ENCODE measurements around the gene NDUFA7. TPM values are rescaled to one million over a fixed set of nuclear protein-coding genes. Genes with fewer than 3 reads are reported as not detected.

NDUFA7 gene
- polyA plus RNA-seq, 3 donors, result 49.9 to 153 (median 133) TPM

DNA sequence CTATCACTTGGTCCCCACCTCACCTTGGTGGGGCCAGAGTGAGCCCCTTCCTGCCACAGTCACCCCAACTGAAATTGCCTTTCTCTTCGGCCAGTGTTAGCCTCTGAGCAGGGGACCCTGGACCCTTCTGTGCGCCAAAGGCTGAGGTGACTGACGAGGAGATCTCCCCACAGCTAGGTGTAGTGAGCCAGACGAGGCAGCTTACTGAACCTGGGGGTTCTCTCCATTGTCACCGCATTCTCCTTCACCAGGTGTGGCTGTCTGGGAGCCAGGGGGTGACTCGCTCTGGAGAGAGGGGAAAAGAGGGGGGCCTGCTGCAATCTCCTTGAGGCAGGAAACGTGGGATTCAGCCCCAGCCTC, 1.4 kb upstream of the NDUFA7 start:
- H3K4me3 ChIP-seq (replicated peaks in 1 of 3; ENCODE audit: low read depth in 2 of 3, low read length in 3 of 3), result peak overlapping the region in 1 of 3 experiments; percentile 90
- H3K9me3 ChIP-seq (replicated peaks in 1 of 2; ENCODE audit: control insufficient read depth in 1 of 2, insufficient read depth in 1 of 2, low read length in 2 of 2), result peaks cover 0 to 3% of the 10 kb centered on the region in 2 donors
- WGBS (ENCODE audit: insufficient coverage), result 95% methylated on average over 3 of the region's 7 CpGs
- H3K27me3 ChIP-seq (ENCODE audit: control insufficient read depth in 2 of 2, insufficient read depth in 2 of 2, low read length in 2 of 2), result no peaks in the 10 kb centered on the region
- H2AFZ ChIP-seq (ENCODE audit: insufficient read depth, low read depth, low read length, poor library complexity, severe bottlenecking), result no peak overlapping the region
- intact Hi-C loops (cut with micrococcal nuclease), result loop anchor here in 1 of 2 donors (5.0 kb wide), 1 partner anchor 55 kb away; no protein-coding TSS in a partner anchor
- Mint-ChIP-seq H3K27me3 (ENCODE audit: low read depth in 3 of 3) (peaks cover 6 to 17% (median 11%) of the 10 kb centered on the region in 3 donors), H3K36me3 (peaks cover 12 to 24% of the 10 kb centered on the region in 2 donors), H3K4me3 (peak overlapping the region; percentile 98 to 99), H3K9me3 (peaks cover 0 to 14% (median 8%) of the 10 kb centered on the region in 7 donors), H3K27ac (peak overlapping the region in 2 of 7 donors; percentile 31 to 97), H3K4me1 (peaks cover 28% of the 10 kb centered on the region)
- peak overlapping the region; percentile 94 for H3K4me2 ChIP-seq (replicated peaks; ENCODE audit: extremely low read depth, low read length, poor library complexity, severe bottlenecking)
- H3K9ac ChIP-seq (ENCODE audit: insufficient read depth, low read length, poor library complexity, severe bottlenecking), result peak overlapping the region; percentile 97
- TF ChIP-seq, protein P1, sequence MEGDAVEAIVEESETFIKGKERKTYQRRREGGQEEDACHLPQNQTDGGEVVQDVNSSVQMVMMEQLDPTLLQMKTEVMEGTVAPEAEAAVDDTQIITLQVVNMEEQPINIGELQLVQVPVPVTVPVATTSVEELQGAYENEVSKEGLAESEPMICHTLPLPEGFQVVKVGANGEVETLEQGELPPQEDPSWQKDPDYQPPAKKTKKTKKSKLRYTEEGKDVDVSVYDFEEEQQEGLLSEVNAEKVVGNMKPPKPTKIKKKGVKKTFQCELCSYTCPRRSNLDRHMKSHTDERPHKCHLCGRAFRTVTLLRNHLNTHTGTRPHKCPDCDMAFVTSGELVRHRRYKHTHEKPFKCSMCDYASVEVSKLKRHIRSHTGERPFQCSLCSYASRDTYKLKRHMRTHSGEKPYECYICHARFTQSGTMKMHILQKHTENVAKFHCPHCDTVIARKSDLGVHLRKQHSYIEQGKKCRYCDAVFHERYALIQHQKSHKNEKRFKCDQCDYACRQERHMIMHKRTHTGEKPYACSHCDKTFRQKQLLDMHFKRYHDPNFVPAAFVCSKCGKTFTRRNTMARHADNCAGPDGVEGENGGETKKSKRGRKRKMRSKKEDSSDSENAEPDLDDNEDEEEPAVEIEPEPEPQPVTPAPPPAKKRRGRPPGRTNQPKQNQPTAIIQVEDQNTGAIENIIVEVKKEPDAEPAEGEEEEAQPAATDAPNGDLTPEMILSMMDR (IDR thresholded peaks at IDR 0.05), result no peak
- no peak for DNase-seq
- peak overlapping the region in 1 of 2 donors; percentile 21 for H3K27ac ChIP-seq (ENCODE audit: low read depth in 1 of 2, low read length in 2 of 2)
- peaks cover 10 to 17% of the 10 kb centered on the region in 2 donors for H3K36me3 ChIP-seq (replicated peaks in 1 of 2; ENCODE audit: control insufficient read depth in 1 of 2, insufficient read depth in 2 of 2, low read length in 2 of 2)
- H3K4me1 ChIP-seq (ENCODE audit: control insufficient read depth in 1 of 2, insufficient read depth in 2 of 2, low read length in 2 of 2), result peaks cover 20 to 26% of the 10 kb centered on the region in 2 donors
- H3K79me2 ChIP-seq (ENCODE audit: insufficient read depth, low read length), result peaks cover 31% of the 10 kb centered on the region
- H4K20me1 ChIP-seq (ENCODE audit: insufficient read depth, low read length), result peaks cover 26% of the 10 kb centered on the region

DNA sequence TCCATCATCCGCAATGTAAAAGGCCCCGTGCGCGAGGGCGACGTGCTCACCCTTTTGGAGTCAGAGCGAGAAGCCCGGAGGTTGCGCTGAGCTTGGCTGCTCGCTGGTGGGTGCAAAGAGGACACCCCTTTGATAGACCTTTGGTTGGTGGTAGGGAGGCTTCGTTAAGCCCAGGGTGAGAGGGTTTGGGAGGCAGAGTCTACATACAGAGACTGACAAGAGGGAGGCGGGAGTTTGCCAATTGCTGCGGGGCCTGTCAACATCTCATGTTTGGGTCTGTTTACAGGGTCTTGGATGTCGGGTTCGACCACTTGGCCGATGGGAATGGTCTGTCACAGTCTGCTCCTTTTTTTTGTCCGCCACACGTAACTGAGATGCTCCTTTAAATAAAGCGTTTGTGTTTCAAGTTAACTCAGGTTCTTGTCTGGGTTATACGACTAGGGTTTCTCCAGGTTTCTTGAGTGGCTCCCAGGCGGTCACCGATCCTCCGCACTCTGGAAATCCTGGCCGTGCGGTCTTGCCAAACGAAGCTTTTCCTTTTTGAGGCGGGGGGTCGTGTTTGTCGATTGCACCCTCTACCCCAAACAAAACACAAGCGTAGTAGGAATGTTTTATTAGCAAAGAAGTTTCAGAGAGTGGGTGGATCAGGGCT, 937 bp upstream of the NDUFA7 start:
- Mint-ChIP-seq H3K4me3 (peak overlapping the region; percentile 98 to 99), H3K27ac (peak overlapping the region; percentile 94 to 99 (median 97)), H3K27me3 (ENCODE audit: low read depth in 3 of 3) (peaks cover 1 to 12% (median 9%) of the 10 kb centered on the region in 3 donors), H3K4me1 (peaks cover 28% of the 10 kb centered on the region), H3K9me3 (peaks cover 0 to 14% (median 8%) of the 10 kb centered on the region in 7 donors), H3K36me3 (peaks cover 16 to 29% of the 10 kb centered on the region in 2 donors)
- peaks cover 10 to 22% of the 10 kb centered on the region in 2 donors for H3K36me3 ChIP-seq (replicated peaks in 1 of 2; ENCODE audit: control insufficient read depth in 1 of 2, insufficient read depth in 2 of 2, low read length in 2 of 2)
- H4K20me1 ChIP-seq (ENCODE audit: insufficient read depth, low read length), result peaks cover 26% of the 10 kb centered on the region
- H3K4me3 ChIP-seq (replicated peaks in 1 of 3; ENCODE audit: low read depth in 2 of 3, low read length in 3 of 3), result peak overlapping the region; percentile 61 to 100 (median 90)
- peaks cover 31% of the 10 kb centered on the region for H3K79me2 ChIP-seq (ENCODE audit: insufficient read depth, low read length)
- H3K4me2 ChIP-seq (replicated peaks; ENCODE audit: extremely low read depth, low read length, poor library complexity, severe bottlenecking), result peak overlapping the region; percentile 94
- no peaks in the 10 kb centered on the region for H3K27me3 ChIP-seq (ENCODE audit: control insufficient read depth in 2 of 2, insufficient read depth in 2 of 2, low read length in 2 of 2)
- H3K9me3 ChIP-seq (replicated peaks in 1 of 2; ENCODE audit: control insufficient read depth in 1 of 2, insufficient read depth in 1 of 2, low read length in 2 of 2), result peaks cover 0 to 3% of the 10 kb centered on the region in 2 donors
- TF ChIP-seq, protein P1 (IDR thresholded peaks at IDR 0.05), result no peak
- peak overlapping the region; percentile 84 to 97 for H3K27ac ChIP-seq (ENCODE audit: low read depth in 1 of 2, low read length in 2 of 2)
- intact Hi-C loops (cut with micrococcal nuclease), result loop anchor here in 1 of 2 donors (2.0 to 5.0 kb wide), 2 partner anchors 55 to 69 kb away; partner anchors contain the start of gene RAB11B
- H2AFZ ChIP-seq (ENCODE audit: insufficient read depth, low read depth, low read length, poor library complexity, severe bottlenecking), result peak overlapping the region; percentile 88
- H3K9ac ChIP-seq (ENCODE audit: insufficient read depth, low read length, poor library complexity, severe bottlenecking), result peak overlapping the region; percentile 97
- peaks cover 20 to 26% of the 10 kb centered on the region in 2 donors for H3K4me1 ChIP-seq (ENCODE audit: control insufficient read depth in 1 of 2, insufficient read depth in 2 of 2, low read length in 2 of 2)
- 27% methylated on average over 13 of the region's 30 CpGs for WGBS (ENCODE audit: insufficient coverage)
- no peak for DNase-seq

Data from CD14-positive monocyte (primary cell).